Left lung (tissue), 10 donors: Measurements from ENCODE around the gene PLA2R1. TPM values are rescaled to one million over a fixed set of nuclear protein-coding genes. Genes with fewer than 3 reads are reported as not detected.

Experiments
- ATAC-seq: fragments of 200-7000 bp; cut with Tn5 transposase; one replicate; pipeline ENCODE4 v1.9.1; 2020; ENCODE audit warnings: moderate library complexity
- DNase-seq, 4 donors: peaks; one replicate each; pipeline ENCODE4 v3.0.0-alpha.2; 2013 to 2020
- H3K27ac ChIP-seq, 2 donors: fragments of 200-600 bp; sonication (generic) in 1 of 2; one replicate each; pipeline versions ENCODE4 v1.5.0 to v1.8.0; 2020 to 2021
- H3K27me3 ChIP-seq, 2 donors: fragments of 200-600 bp; sonication (generic) in 1 of 2; one replicate each; pipeline versions ENCODE4 v1.5.0 to v1.8.0; 2020 to 2021
- H3K36me3 ChIP-seq, 2 donors: fragments of 200-600 bp; sonication (generic) in 1 of 2; one replicate each; pipeline versions ENCODE4 v1.5.0 to v1.8.0; 2020 to 2021
- H3K4me1 ChIP-seq, 2 donors: fragments of 200-600 bp; one replicate each; pipeline ENCODE4 v1.8.0; 2021
- H3K4me3 ChIP-seq, 2 donors: fragments of 200-600 bp; sonication (generic) in 1 of 2; one replicate each; pipeline versions ENCODE4 v1.5.0 to v1.8.0; 2020 to 2021; ENCODE audit warnings: mild to moderate bottlenecking in 1 of 2
- H3K9me3 ChIP-seq, 2 donors: fragments of 200-600 bp; sonication (generic) in 1 of 2; one replicate each; pipeline versions ENCODE4 v1.5.0 to v1.8.0; 2020 to 2021
- CTCF ChIP-seq, 2 donors: fragments of 200-600 bp; sonication (generic) in 1 of 2; IDR thresholded peaks; one replicate each; pipeline versions ENCODE4 v1.5.0 to v1.8.0; 2021; ENCODE audit warnings: antibody characterized with exemption in 2 of 2
- intact Hi-C, 2 donors: fragments of 100-400 bp; cut with DNase I; formaldehyde crosslinking; loops; one replicate each; pipeline versions ENCODE4 v1.11.2 to v1.14.2; 2022
- polyA plus RNA-seq, 6 donors: library from polyadenylated mRNA; unstranded; fragments of 120-200 nt; gene quantifications; one replicate each; pipeline ENCODE4 v1.2.1, GENCODE V29; 2013; ENCODE audit not compliant: insufficient read length in 6 of 6
- total RNA-seq, 2 donors: library from RNA; stranded (reverse); fragmentation: NEBNext Ultra II Directional; extraction: Animal tissue kit (Norgen Biotek cat#: 25700); gene quantifications; one replicate each; pipeline ENCODE4 v1.2.1, GENCODE V29; 2021
- donor health status: DM: no; HTN: yes; CAD: no.
- donor health status: DM: no; HTN: no; CAD: no.

Gene PLA2R1
- total and polyA plus RNA-seq, 8 donors, result 4.1 to 7.2 (median 5.5) TPM

- no peaks in the 10 kb centered on the region for H3K27me3 ChIP-seq
- no peak overlapping the region for H3K4me3 ChIP-seq
- H3K9me3 ChIP-seq, result peaks cover 0 to 4% of the 10 kb centered on the region in 2 donors
- no peak for ATAC-seq
- no peak for TF ChIP-seq CTCF (IDR thresholded peaks at IDR 0.05)
- DNase-seq, result no peak
- intact Hi-C loops, result no loop called here
- H3K27ac ChIP-seq, result no peak overlapping the region
- H3K36me3 ChIP-seq, result no peaks in the 10 kb centered on the region
- H3K4me1 ChIP-seq, result peaks cover 7 to 8% of the 10 kb centered on the region in 2 donors
Measured at GRCh38 chr2:159987181-159987580, 75.2 kb downstream of the PLA2R1 start.

- TF ChIP-seq CTCF (IDR thresholded peaks at IDR 0.05), result no peak
- ATAC-seq, result no peak
- Histone ChIP-seq H3K4me3 (no peak overlapping the region), H3K27ac (no peak overlapping the region), H3K36me3 (no peaks in the 10 kb centered on the region), H3K9me3 (peaks cover 0 to 4% of the 10 kb centered on the region in 2 donors), H3K4me1 (peaks cover 11 to 16% of the 10 kb centered on the region in 2 donors), H3K27me3 (no peaks in the 10 kb centered on the region)
- intact Hi-C loops, result no loop called here
- DNase-seq, result no peak
Measured at GRCh38 chr2:159985656-159986055, 76.8 kb downstream of the PLA2R1 start.

GRCh38 chr2:159984034-159984433 lies 78.4 kb downstream of the PLA2R1 start:
- DNase-seq, result no peak
- H3K4me3 ChIP-seq, result no peak overlapping the region
- peaks cover 11 to 16% of the 10 kb centered on the region in 2 donors for H3K4me1 ChIP-seq
- H3K9me3 ChIP-seq, result peaks cover 0 to 4% of the 10 kb centered on the region in 2 donors
- no peaks in the 10 kb centered on the region for H3K36me3 ChIP-seq
- no peak for TF ChIP-seq CTCF (IDR thresholded peaks at IDR 0.05)
- peak overlapping the region in 1 of 2 donors; percentile 28 for H3K27ac ChIP-seq
- H3K27me3 ChIP-seq, result no peaks in the 10 kb centered on the region
- intact Hi-C loops, result no loop called here
- ATAC-seq, result no peak

GRCh38 chr2:159982842-159983785 lies 79.3 kb downstream of the PLA2R1 start:
- peaks cover 11 to 16% of the 10 kb centered on the region in 2 donors for H3K4me1 ChIP-seq
- peaks cover 0 to 4% of the 10 kb centered on the region in 2 donors for H3K9me3 ChIP-seq
- no peaks in the 10 kb centered on the region for H3K36me3 ChIP-seq
- intact Hi-C loops, result no loop called here
- DNase-seq, result no peak
- H3K27ac ChIP-seq, result peak overlapping the region in 1 of 2 donors; percentile 28
- no peaks in the 10 kb centered on the region for H3K27me3 ChIP-seq
- no peak for TF ChIP-seq CTCF (IDR thresholded peaks at IDR 0.05)
- ATAC-seq, result peak; percentile 27
- H3K4me3 ChIP-seq, result no peak overlapping the region

GRCh38 chr2:159982270-159982669 lies 80.1 kb downstream of the PLA2R1 start:
- no peaks in the 10 kb centered on the region for H3K27me3 ChIP-seq
- H3K27ac ChIP-seq, result no peak overlapping the region
- H3K4me1 ChIP-seq, result peaks cover 11 to 16% of the 10 kb centered on the region in 2 donors
- peak in 1 of 4 donors; percentile 54 for DNase-seq
- peaks cover 0 to 4% of the 10 kb centered on the region in 2 donors for H3K9me3 ChIP-seq
- TF ChIP-seq CTCF (IDR thresholded peaks at IDR 0.05), result no peak
- no peak overlapping the region for H3K4me3 ChIP-seq
- intact Hi-C loops, result no loop called here
- ATAC-seq, result peak; percentile 84
- no peaks in the 10 kb centered on the region for H3K36me3 ChIP-seq
